T-helper 1 cell treated with Interleukin-12 subunit alpha and Interleukin-12 subunit beta and Interleukin-4 antibody, amounts not matched to agents 30 μg/mL and 1 μg/mL, for 36 hours (primary cell): ENCODE measurements around the gene SLC12A5.

Source experiments
- H3K27ac Mint-ChIP-seq: one replicate; pipeline ENCODE4 v1.8.0; 2021; ENCODE audit warnings: mild to moderate bottlenecking, mixed read lengths
- H3K27me3 Mint-ChIP-seq: one replicate; pipeline ENCODE4 v1.8.0; 2021; ENCODE audit warnings: low read depth, mixed read lengths
- H3K36me3 Mint-ChIP-seq: one replicate; pipeline ENCODE4 v1.8.0; 2021; ENCODE audit warnings: low read depth, mixed read lengths
- H3K4me1 Mint-ChIP-seq: one replicate; pipeline ENCODE4 v1.8.0; 2021; ENCODE audit warnings: low read depth, mixed read lengths
- H3K4me3 Mint-ChIP-seq: one replicate; pipeline ENCODE4 v1.8.0; 2021; ENCODE audit warnings: mild to moderate bottlenecking, moderate library complexity, mixed read lengths
- H3K9me3 Mint-ChIP-seq: one replicate; pipeline ENCODE4 v1.8.0; 2021; ENCODE audit warnings: mixed read lengths

The SLC12A5 gene

DNA sequence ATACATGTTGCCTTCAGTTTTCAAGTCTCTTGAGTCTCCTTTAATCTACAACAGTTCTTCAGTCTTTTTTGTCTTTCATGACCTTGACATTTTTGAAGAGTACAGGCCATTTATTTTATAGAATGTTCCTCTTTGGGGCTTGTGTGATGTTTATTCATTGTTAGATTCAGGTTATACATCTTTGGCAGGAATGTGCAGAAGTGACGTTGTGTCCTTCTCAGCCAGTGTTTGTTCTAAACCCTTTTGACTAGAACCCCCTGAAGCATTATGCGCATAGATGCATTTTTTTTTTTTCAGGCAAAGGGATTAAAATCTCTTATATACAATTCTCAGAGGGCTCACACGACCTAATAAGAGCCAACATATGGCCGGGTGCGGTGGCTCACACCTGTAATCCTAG lies 72.0 kb downstream of the SLC12A5 start:
- Mint-ChIP-seq H3K27ac (no peak overlapping the region), H3K9me3 (no peaks in the 10 kb centered on the region), H3K27me3 (peaks cover 51% of the 10 kb centered on the region), H3K36me3 (no peaks in the 10 kb centered on the region), H3K4me3 (no peak overlapping the region), H3K4me1 (no peaks in the 10 kb centered on the region)

DNA sequence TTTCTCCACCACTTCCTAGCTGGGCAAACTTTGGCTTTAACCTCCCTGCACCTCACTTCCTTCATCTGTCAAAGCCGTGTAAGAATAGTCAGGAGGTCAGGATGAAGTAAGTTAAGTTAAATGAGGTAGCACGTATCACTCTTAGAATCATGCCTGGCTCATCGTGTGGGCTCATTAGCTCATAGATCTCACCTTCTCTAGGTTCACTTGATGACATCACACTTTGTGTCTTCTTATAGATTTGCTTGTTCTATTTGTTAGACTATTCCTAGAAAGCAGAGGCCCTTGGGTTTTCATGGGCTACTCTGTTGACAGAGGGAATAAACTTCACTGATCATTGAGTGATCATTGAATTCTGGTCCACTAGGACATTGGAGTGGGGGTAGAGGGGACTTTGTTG lies 72.9 kb downstream of the SLC12A5 start:
- Mint-ChIP-seq H3K9me3 (no peaks in the 10 kb centered on the region), H3K4me1 (no peaks in the 10 kb centered on the region), H3K36me3 (no peaks in the 10 kb centered on the region), H3K27me3 (peaks cover 49% of the 10 kb centered on the region), H3K4me3 (no peak overlapping the region), H3K27ac (no peak overlapping the region)

DNA sequence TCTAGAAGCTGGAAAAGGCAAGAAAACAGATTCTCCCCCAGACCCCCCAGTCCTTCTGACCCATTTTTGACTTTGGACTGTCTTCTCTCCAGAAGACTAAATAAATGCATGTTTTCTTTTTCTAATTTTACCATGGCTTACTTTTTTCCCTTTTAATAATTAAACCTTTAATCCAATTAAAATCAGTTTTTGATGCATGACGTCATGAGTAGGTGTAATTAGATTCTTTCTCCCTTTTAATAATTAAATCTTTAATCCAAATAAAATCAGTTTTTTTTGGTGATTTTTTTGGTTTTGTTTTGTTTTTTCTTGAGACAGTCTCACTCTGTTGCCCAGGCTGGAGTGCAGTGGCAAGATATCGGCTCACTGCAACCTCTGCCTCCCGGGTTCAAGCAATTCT lies 73.9 kb downstream of the SLC12A5 start:
- H3K27me3 Mint-ChIP-seq, result peaks cover 53% of the 10 kb centered on the region
- no peaks in the 10 kb centered on the region for H3K36me3 Mint-ChIP-seq
- no peaks in the 10 kb centered on the region for H3K9me3 Mint-ChIP-seq
- H3K4me3 Mint-ChIP-seq, result no peak overlapping the region
- H3K4me1 Mint-ChIP-seq, result no peaks in the 10 kb centered on the region
- no peak overlapping the region for H3K27ac Mint-ChIP-seq

DNA sequence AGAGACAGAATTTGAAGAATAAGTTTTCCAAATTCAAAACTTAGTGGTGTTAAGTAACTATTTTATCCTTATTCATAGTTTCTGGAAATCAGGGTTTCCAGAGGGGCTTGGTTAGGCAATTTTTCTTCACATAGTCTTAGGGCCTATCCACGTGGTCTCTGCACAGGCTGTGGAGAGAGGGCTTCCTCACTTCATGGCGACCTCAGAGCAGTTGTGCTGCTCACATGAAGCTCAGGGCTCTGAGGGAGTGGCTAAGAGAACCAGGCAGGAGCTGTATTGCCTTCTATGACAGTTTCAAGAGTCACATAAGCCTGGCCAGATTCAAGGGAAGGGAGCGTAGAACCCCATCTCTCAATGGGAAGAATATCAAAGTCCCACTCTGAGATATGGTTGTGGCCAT lies 75.2 kb downstream of the SLC12A5 start:
- Mint-ChIP-seq H3K27me3 (peaks cover 51% of the 10 kb centered on the region), H3K27ac (no peak overlapping the region), H3K9me3 (no peaks in the 10 kb centered on the region), H3K4me3 (no peak overlapping the region), H3K4me1 (no peaks in the 10 kb centered on the region), H3K36me3 (no peaks in the 10 kb centered on the region)

DNA sequence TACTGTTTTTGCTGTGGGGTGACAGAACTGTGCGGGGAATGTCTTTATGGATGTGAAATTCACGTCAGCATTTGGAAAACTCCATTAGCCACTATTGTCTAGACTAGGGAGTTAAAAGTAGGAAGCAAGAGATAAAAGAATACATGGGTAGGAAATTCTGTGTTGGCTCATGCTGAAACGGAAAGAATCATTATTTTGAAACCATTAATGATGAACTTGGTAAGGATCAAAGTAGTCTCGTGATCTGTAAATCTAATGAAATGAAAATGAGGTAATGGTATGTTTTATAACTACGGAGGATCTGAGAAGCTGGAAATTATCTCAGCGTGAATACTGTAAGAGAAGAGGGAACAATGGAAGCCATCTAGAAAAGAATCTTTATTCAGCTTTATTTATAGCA lies 78.0 kb downstream of the SLC12A5 start:
- Mint-ChIP-seq H3K36me3 (no peaks in the 10 kb centered on the region), H3K4me1 (no peaks in the 10 kb centered on the region), H3K27me3 (peaks cover 49% of the 10 kb centered on the region), H3K9me3 (no peaks in the 10 kb centered on the region), H3K4me3 (no peak overlapping the region), H3K27ac (no peak overlapping the region)

DNA sequence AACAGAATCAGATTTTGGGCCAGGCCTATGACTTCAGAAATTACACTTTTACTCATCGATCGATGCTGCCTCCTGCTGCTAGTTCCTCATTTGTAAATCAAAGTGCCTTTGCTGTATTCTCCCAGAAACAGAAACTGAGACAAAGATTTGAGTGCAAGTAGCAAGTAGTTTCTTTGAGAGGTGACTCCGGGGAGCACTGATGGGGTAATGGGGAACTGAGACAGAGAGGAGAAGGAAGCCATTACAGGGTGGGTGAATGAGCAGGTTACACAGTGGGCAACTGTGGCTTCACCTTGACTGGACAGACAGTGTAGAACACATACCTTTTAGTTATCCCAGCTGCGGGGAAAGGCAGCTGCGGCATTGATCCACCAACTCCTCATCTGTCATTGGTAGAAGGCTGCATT lies 79.4 kb downstream of the SLC12A5 start:
- Mint-ChIP-seq H3K4me3 (no peak overlapping the region), H3K9me3 (no peaks in the 10 kb centered on the region), H3K4me1 (no peaks in the 10 kb centered on the region), H3K27ac (no peak overlapping the region), H3K36me3 (no peaks in the 10 kb centered on the region), H3K27me3 (peaks cover 43% of the 10 kb centered on the region)

DNA sequence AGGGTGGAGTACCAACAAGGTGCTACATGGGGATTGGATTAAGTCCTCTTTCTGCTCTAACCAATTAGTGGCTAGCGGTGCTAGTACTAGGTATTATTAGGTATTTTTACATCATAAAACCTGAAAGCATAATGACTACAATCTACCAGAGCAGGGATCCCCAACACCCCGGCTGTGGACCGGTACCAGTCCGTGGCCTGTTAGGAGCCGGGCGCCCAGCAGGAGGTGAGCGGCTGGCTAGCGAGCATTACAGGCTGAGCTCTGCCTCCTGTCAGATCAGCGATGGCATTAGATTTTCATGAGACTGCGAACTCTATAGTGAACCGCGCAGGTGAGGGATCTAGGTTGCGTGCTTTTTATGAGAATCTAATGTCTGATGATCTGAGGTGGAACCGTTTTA lies 80.0 kb downstream of the SLC12A5 start:
- H3K36me3 Mint-ChIP-seq, result no peaks in the 10 kb centered on the region
- peaks cover 46% of the 10 kb centered on the region for H3K27me3 Mint-ChIP-seq

More for the DNA sequence above, 80.0 kb downstream of the SLC12A5 start:
- Mint-ChIP-seq H3K4me3 (no peak overlapping the region), H3K4me1 (no peaks in the 10 kb centered on the region), H3K27ac (no peak overlapping the region), H3K9me3 (no peaks in the 10 kb centered on the region)
